Gastroesophageal sphincter (tissue), 3 donors: ENCODE data around the gene DSCAML1.

Experiments
- CTCF ChIP-seq, 4 experiments: fragments of 200-600 bp in 2 of 4; fragments of 450-650 bp in 2 of 4; sonication (generic) in 1 of 4; IDR thresholded peaks; one replicate each; pipeline ENCODE4 v1.5.1; 2017 to 2019; ENCODE audit warnings: antibody characterized with exemption in 4 of 4, mild to moderate bottlenecking in 2 of 4, moderate library complexity in 2 of 4
- EP300 ChIP-seq: sonication (generic); formaldehyde crosslinking; IDR thresholded peaks from one replicate; pipeline ENCODE4 v1.6.1; 2017; ENCODE audit warnings: antibody characterized with exemption, mild to moderate bottlenecking
- POLR2A ChIP-seq, 2 donors: fragments of 450-650 bp; IDR thresholded peaks; one replicate each; pipeline ENCODE4 v1.6.1; 2017; ENCODE audit warnings: antibody characterized with exemption in 2 of 2, mild to moderate bottlenecking in 2 of 2, moderate library complexity in 1 of 2
- POLR2AphosphoS5 ChIP-seq: sonication (generic); formaldehyde crosslinking; IDR thresholded peaks from one replicate; pipeline ENCODE4 v1.6.1; 2017; ENCODE audit warnings: antibody characterized with exemption

- TF ChIP-seq POLR2A (IDR thresholded peaks at IDR 0.05) (no peak), CTCF (IDR thresholded peaks at IDR 0.05) (no peak), EP300 (no peak), POLR2AphosphoS5 (no peak)
Observed at GRCh38 chr11:117840881-117841550, 44.0 kb upstream of the DSCAML1 start.
